Prostate gland (tissue), 2 donors: ENCODE data around the gene CLTB. TPM values are rescaled to one million over a fixed set of nuclear protein-coding genes. Genes with fewer than 3 reads are reported as not detected.
"Not testable (repeated sequence)": the region's sequence is repeated elsewhere in the genome, so short reads cannot be mapped to it uniquely, and the experiment has no call there.

Source experiments
- DNase-seq: peaks from one replicate; pipeline ENCODE4 v3.0.0-alpha.2; 2019; ENCODE audit warnings: low spot score
- H3K27ac ChIP-seq, 2 donors: fragments of 200-600 bp; sonication (generic); 2 replicates each; pipeline ENCODE4 v1.5.1; 2017 to 2019
- H3K27me3 ChIP-seq: fragments of 200-600 bp; sonication (generic); replicated peaks from 2 replicates; pipeline ENCODE4 v1.5.1; 2019; ENCODE audit not compliant: insufficient read depth
- H3K36me3 ChIP-seq, 2 donors: fragments of 200-600 bp; sonication (generic); 1 replicate in 1 of 2; 2 replicates in 1 of 2; pipeline versions ENCODE4 v1.5.1 to v1.8.1; 2017 to 2019
- H3K4me1 ChIP-seq: fragments of 200-600 bp; sonication (generic); replicated peaks from 2 replicates; pipeline ENCODE4 v1.5.1; 2019
- H3K4me3 ChIP-seq, 2 donors: fragments of 200-600 bp; sonication (generic); 2 replicates each; pipeline ENCODE4 v1.5.1; 2017 to 2019
- H3K9me3 ChIP-seq: fragments of 200-600 bp; sonication (generic); 2 replicates; pipeline ENCODE4 v1.5.1; 2017
- CTCF ChIP-seq, 4 experiments: fragments of 200-600 bp in 2 of 4; fragments of 450-650 bp in 2 of 4; sonication (generic) in 2 of 4; IDR thresholded peaks; 1 replicate in 3 of 4; 2 replicates in 1 of 4; pipeline ENCODE4 v1.5.1; 2016 to 2019; ENCODE audit warnings: antibody characterized with exemption in 4 of 4, mild to moderate bottlenecking in 2 of 4, moderate library complexity in 2 of 4
- POLR2A ChIP-seq: fragments of 450-650 bp; IDR thresholded peaks from one replicate; pipeline ENCODE4 v1.6.1; 2016; ENCODE audit warnings: antibody characterized with exemption, mild to moderate bottlenecking
- POLR2AphosphoS5 ChIP-seq: sonication (generic); formaldehyde crosslinking; IDR thresholded peaks from one replicate; pipeline ENCODE4 v1.6.1; 2017; ENCODE audit warnings: antibody characterized with exemption
- WGBS: methylation state at CpG from one replicate; pipeline ENCODE4 v1.1.5; 2018; 5-methylcytosine and 5-hydroxymethylcytosine counted together
- intact Hi-C: fragments of 100-400 bp; cut with DNase I; formaldehyde crosslinking; loops from one replicate; pipeline ENCODE4 v1.14.2; 2022
- total RNA-seq, 2 donors: library from RNA; depleted of rRNA; stranded (reverse); fragments of >200 nt; gene quantifications; one replicate each; pipeline ENCODE4 v1.1.0, GENCODE V29; 2016

Gene CLTB
- total RNA-seq, 2 donors from 2014 or later, result 105 to 125 TPM

GRCh38 chr5:176446884-176447590, 30.7 kb upstream of the CLTB start:
- H3K4me3 ChIP-seq, result peak overlapping the region; percentile 92
- 17% methylated on average over 27 of the region's 27 CpGs for whole genome bisulfite sequencing
- H3K9me3 ChIP-seq, result no peaks in the 10 kb centered on the region
- H3K27ac ChIP-seq, result peak overlapping the region; percentile 94 to 95
- no peaks in the 10 kb centered on the region for H3K36me3 ChIP-seq
- TF ChIP-seq CTCF (IDR thresholded peaks at IDR 0.05) (no peak), POLR2A (no peak), POLR2AphosphoS5 (no peak)
- intact Hi-C loops, result no loop called here
- no peak for DNase-seq
- peaks cover 11% of the 10 kb centered on the region for H3K4me1 ChIP-seq
- H3K27me3 ChIP-seq, result no peaks in the 10 kb centered on the region

- intact Hi-C loops, result no loop called here
- Histone ChIP-seq H3K27ac (no peak overlapping the region), H3K4me1 (peaks cover 11% of the 10 kb centered on the region), H3K36me3 (no peaks in the 10 kb centered on the region), H3K4me3 (no peak overlapping the region), H3K9me3 (no peaks in the 10 kb centered on the region), H3K27me3 (no peaks in the 10 kb centered on the region)
- TF ChIP-seq POLR2AphosphoS5, result no peak
- no peak for TF ChIP-seq CTCF (IDR thresholded peaks at IDR 0.05)
- no peak for TF ChIP-seq POLR2A
- no peak for DNase-seq
- 93% methylated on average over 9 of the region's 9 CpGs for WGBS
Observed at GRCh38 chr5:176446028-176446665, 29.8 kb upstream of the CLTB start.

DNA sequence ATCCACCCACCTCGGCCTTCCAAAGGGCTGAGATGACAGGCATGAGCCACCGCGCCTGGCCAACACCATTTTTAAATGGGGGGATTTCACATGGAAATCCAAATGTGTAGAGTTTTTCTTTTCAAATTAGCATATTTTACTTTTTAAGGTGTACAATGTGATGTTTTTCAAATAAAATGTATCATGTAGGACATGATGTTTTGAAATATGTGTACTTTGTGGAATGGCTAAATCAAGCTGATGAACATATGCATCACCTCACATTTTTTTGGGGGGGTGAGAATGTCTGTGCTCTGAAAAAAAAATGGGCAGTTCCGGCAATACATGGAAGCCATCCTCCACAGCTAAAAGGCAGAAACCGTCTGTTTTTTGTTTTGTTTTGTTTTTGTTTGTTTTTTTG, 28.4 kb upstream of the CLTB start:
- TF ChIP-seq CTCF (IDR thresholded peaks at IDR 0.05) (no peak), POLR2A (no peak), POLR2AphosphoS5 (no peak)
- 84% methylated on average over 5 of the region's 5 CpGs for WGBS
- H3K9me3 ChIP-seq, result no peaks in the 10 kb centered on the region
- intact Hi-C loops, result no loop called here
- no peak overlapping the region for H3K4me3 ChIP-seq
- DNase-seq, result no peak
- H3K36me3 ChIP-seq, result no peaks in the 10 kb centered on the region
- H3K27ac ChIP-seq, result no peak overlapping the region
- H3K4me1 ChIP-seq, result peaks cover 11% of the 10 kb centered on the region
- no peaks in the 10 kb centered on the region for H3K27me3 ChIP-seq

DNA sequence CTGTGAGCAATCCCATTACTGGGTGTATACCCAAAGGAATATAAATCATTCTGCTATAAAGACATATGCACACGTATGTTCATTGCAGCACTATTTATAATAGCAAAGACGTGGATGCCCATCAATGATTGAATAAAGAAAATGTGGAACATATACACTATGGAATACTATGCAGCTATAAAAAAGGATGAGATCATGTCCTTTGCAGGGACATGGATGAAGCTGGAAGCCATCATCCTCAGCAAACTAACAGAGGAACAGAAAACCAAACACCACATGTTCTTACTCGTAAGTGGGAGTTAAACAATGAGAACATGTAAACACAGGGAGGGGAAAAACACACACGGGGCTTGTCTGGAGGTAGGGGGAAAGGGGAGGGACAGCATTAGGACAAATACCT, 26.6 kb upstream of the CLTB start:
- H3K27me3 ChIP-seq, H3K9me3 ChIP-seq, H3K4me3 ChIP-seq, H3K27ac ChIP-seq, DNase-seq, H3K36me3 ChIP-seq, intact Hi-C loops, H3K4me1 ChIP-seq: not testable (repeated sequence)
- WGBS, result 56% methylated on average over 4 of the region's 4 CpGs

DNA sequence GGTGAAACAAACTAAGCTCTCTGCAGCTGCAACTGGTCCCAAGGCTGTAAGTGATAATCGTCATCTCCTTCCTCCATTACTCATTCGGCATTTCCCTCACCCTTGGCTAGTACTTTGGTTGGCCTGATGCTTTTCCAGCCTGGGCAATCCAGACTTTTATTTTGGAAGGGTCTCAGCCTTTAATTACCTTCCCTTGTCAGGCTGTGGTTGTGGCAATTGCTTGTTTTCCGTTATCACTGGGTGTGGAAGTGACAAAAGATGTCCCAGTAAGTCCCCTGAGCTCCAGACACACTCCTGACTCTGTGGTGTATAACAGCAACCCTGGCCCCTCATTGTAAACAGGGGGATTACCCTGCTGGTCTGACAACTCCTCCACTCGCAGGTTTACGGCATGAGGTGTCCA, 25.6 kb upstream of the CLTB start:
- H3K27me3 ChIP-seq, result no peaks in the 10 kb centered on the region
- no peak overlapping the region for H3K4me3 ChIP-seq
- TF ChIP-seq POLR2AphosphoS5 (no peak), POLR2A (no peak), CTCF (IDR thresholded peaks at IDR 0.05) (no peak)
- no peaks in the 10 kb centered on the region for H3K36me3 ChIP-seq
- H3K4me1 ChIP-seq, result peaks cover 4% of the 10 kb centered on the region
- intact Hi-C loops, result no loop called here
- no peak for DNase-seq
- no peaks in the 10 kb centered on the region for H3K9me3 ChIP-seq
- H3K27ac ChIP-seq, result no peak overlapping the region
- WGBS, result 20% methylated on average over 5 of the region's 5 CpGs
